HepG2 (cell line): ENCODE results near the gene COL18A1. TPM values are rescaled to one million over a fixed set of nuclear protein-coding genes. Genes with fewer than 3 reads are reported as not detected.
"Not testable (repeated sequence)": the region's sequence is repeated elsewhere in the genome, so short reads cannot be mapped to it uniquely, and the experiment has no call there.

Experiments used
- ATAC-seq: fragments of 200-7000 bp; cut with Tn5 transposase; 3 replicates; pipeline ENCODE4 v1.9.1; 2020; ENCODE audit warnings: mild to moderate bottlenecking, moderate library complexity
- BruUV-seq: library from RNA; stranded (reverse); fragments of 400-500 nt; replicated peaks from 2 replicates; lab custom pipeline; 2021; lab: Mats Ljungman, UMichigan
- CTCF ChIA-PET: fragments of 300-600 bp; formaldehyde crosslinking; extraction: SDS; loops from one replicate; lab custom pipeline; 2021; ENCODE audit warnings: low total read pairs, inconsistent platforms, low intra/inter-chr PET ratio; lab: Yijun Ruan, JAX
- POLR2A ChIA-PET: fragments of 350-600 bp; sonication (Branson Sonifier 250); formaldehyde crosslinking; loops from one replicate; lab custom pipeline; 2020; ENCODE audit warnings: antibody characterized with exemption, inconsistent platforms; lab: Yijun Ruan, JAX
- DNase-seq: peaks from one replicate; pipeline ENCODE4 v3.0.0-alpha.2; 2015; ENCODE audit warnings: low spot score
- FAIRE-seq: peaks from 3 replicates; lab custom pipeline; 2011; peaks lifted over from hg19 to GRCh38; lab: Jason Lieb, UNC
- H2AFZ ChIP-seq: one replicate; pipeline ENCODE4 v1.6.1; 2011; ENCODE audit warnings: low read length, inconsistent platforms
- H3K27ac ChIP-seq: fragments of 300-600 bp; 3 replicates; pipeline ENCODE4 v1.8.0; 2011; ENCODE audit warnings: mixed run types, mild to moderate bottlenecking, mixed read lengths, low read length, inconsistent platforms; ENCODE audit not compliant: insufficient read depth; ENCODE audit errors: extremely low read length
- H3K27me3 ChIP-seq, 2 experiments: fragments of 200-600 bp in 1 of 2; 2 replicates in 1 of 2; 3 replicates in 1 of 2; pipeline versions ENCODE4 v1.6.0 to v1.8.0; 2011; ENCODE audit warnings: low read length in 2 of 2, mild to moderate bottlenecking in 2 of 2, moderate library complexity in 2 of 2, inconsistent platforms in 1 of 2; ENCODE audit not compliant: insufficient read depth in 2 of 2, control insufficient read depth in 1 of 2
- H3K36me3 ChIP-seq, 2 experiments: fragments of 200-600 bp in 1 of 2; replicated peaks in 1 of 2; 2 replicates in 1 of 2; 3 replicates in 1 of 2; pipeline versions ENCODE4 v1.5.1 to v1.8.0; 2011; ENCODE audit warnings: low read length in 2 of 2, inconsistent platforms in 1 of 2; ENCODE audit not compliant: insufficient read depth in 2 of 2, control insufficient read depth in 1 of 2
- H3K4me1 ChIP-seq: 2 replicates; pipeline ENCODE4 v1.5.1; 2012; ENCODE audit warnings: low read length, inconsistent platforms; ENCODE audit not compliant: insufficient read depth
- H3K4me2 ChIP-seq: 2 replicates; pipeline ENCODE4 v1.6.0; 2011; ENCODE audit warnings: low read depth, low read length, inconsistent platforms
- H3K4me3 ChIP-seq, 3 experiments: fragments of 200-600 bp in 1 of 3; sonication (generic), shearing (Covaris generic) in 1 of 3; replicated peaks in 1 of 3; 2 replicates each; pipeline ENCODE4 v1.5.1; 2011 to 2016; ENCODE audit warnings: low read length in 3 of 3, inconsistent platforms in 2 of 3, low read depth in 2 of 3, mild to moderate bottlenecking in 2 of 3, control low read depth in 1 of 3, mixed read lengths in 1 of 3; ENCODE audit not compliant: insufficient read depth in 1 of 3
- H3K79me2 ChIP-seq: one replicate; pipeline ENCODE4 v1.6.1; 2011; ENCODE audit warnings: low read length, inconsistent platforms; ENCODE audit not compliant: insufficient read depth
- H3K9ac ChIP-seq: 2 replicates; pipeline ENCODE4 v1.6.0; 2011; ENCODE audit warnings: mild to moderate bottlenecking, low read depth, low read length, inconsistent platforms; ENCODE audit not compliant: insufficient read depth
- H3K9me3 ChIP-seq: 2 replicates; pipeline ENCODE4 v1.5.1; 2012; ENCODE audit warnings: mild to moderate bottlenecking, low read length
- H4K20me1 ChIP-seq: 2 replicates; pipeline ENCODE4 v1.6.0; 2011; ENCODE audit warnings: inconsistent platforms, mild to moderate bottlenecking, low read length, moderate library complexity; ENCODE audit not compliant: insufficient read depth
- AGO2 ChIP-seq: fragments of 200-400 bp; formaldehyde crosslinking; optimal IDR thresholded peaks from 2 replicates; pipeline ENCODE3; 2017; ENCODE audit warnings: mild to moderate bottlenecking, low read depth, low read length, moderate library complexity
- CENPT ChIP-seq: sonication (generic); formaldehyde crosslinking; IDR thresholded peaks from 2 replicates; pipeline ENCODE4 v1.8.0; 2022; ENCODE audit warnings: low read depth, mild to moderate bottlenecking, moderate library complexity, missing genetic modification reagents
- PLRG1 ChIP-seq: fragments of 450-650 bp; conservative IDR thresholded peaks from 2 replicates; pipeline ENCODE4 v1.6.1; 2016
- ZBTB38 ChIP-seq: sonication (generic); formaldehyde crosslinking; IDR thresholded peaks from 2 replicates; pipeline ENCODE4 v1.5.1; 2020; ENCODE audit warnings: mild to moderate bottlenecking, missing genetic modification reagents
- ZKSCAN8 ChIP-seq: IDR thresholded peaks from 2 replicates; pipeline ENCODE4 v1.6.1; 2016; ENCODE audit warnings: borderline replicate concordance, missing genetic modification reagents, missing compliant biosample characterization
- ZNF280B ChIP-seq: sonication (generic); formaldehyde crosslinking; IDR thresholded peaks from 2 replicates; pipeline ENCODE4 v1.5.0; 2020; ENCODE audit warnings: missing genetic modification reagents, mild to moderate bottlenecking, borderline replicate concordance
- ZNF576 ChIP-seq: sonication (generic); formaldehyde crosslinking; IDR thresholded peaks from 2 replicates; pipeline ENCODE4 v1.4.0; 2020; ENCODE audit warnings: mild to moderate bottlenecking, missing genetic modification reagents
- ZNF687 ChIP-seq: sonication (generic); formaldehyde crosslinking; IDR thresholded peaks from 2 replicates; pipeline ENCODE4 v1.5.1; 2020; ENCODE audit warnings: mild to moderate bottlenecking, missing genetic modification reagents, moderate library complexity
- ZNF850 ChIP-seq: sonication (generic); formaldehyde crosslinking; conservative IDR thresholded peaks from 2 replicates; pipeline ENCODE4 v1.9.0; 2021; ENCODE audit warnings: mild to moderate bottlenecking, missing genetic modification reagents
- WGBS: methylation state at CpG from one replicate; pipeline ENCODE4 v1.1.6; 2017; ENCODE audit warnings: low lambda C conversion rate; 5-methylcytosine and 5-hydroxymethylcytosine counted together
- in situ Hi-C: cut with HindIII; loops from 2 replicates; pipeline ENCODE4 v1.10.0; 2017; ENCODE audit warnings: low pct_unique_long_range_greater_than_20kb; ENCODE audit not compliant: extremely low pct_ligation_motif_present
- intact Hi-C: fragments of 100-400 bp; cut with micrococcal nuclease; formaldehyde crosslinking; loops from one replicate; pipeline ENCODE4 v1.10.0; 2022; ENCODE audit not compliant: unreplicated experiment
- polyA plus RNA-seq, 8 experiments: library from polyadenylated mRNA; depleted of rRNA in 3 of 8; stranded (reverse) in 7 of 8; unstranded in 1 of 8; fragments of >200 nt; fragmentation: Illumina TruSeq in 4 of 8; extraction: Trizol in 4 of 8; gene quantifications; 2 replicates each; pipeline versions ENCODE4 v1.2.1 to v1.2.3, GENCODE V29; 2011 to 2016; ENCODE audit warnings: low read depth in 4 of 8, missing spikeins in 1 of 8, mixed read lengths in 1 of 8; ENCODE audit not compliant: insufficient read depth in 1 of 8
- total RNA-seq, 5 experiments: library from RNA; depleted of rRNA; stranded (reverse); fragments of >200 nt; fragmentation: Illumina TruSeq; extraction: Trizol; gene quantifications; 2 replicates each; pipeline ENCODE4 v1.2.3, GENCODE V29; 2016; ENCODE audit warnings: low read depth in 1 of 5

COL18A1 gene
- total and polyA plus RNA-seq, 2 of the 13 experiments (the other 11 are each of a cell fraction or from before 2014, with no cell fraction given) = 79.0 to 102 TPM

- WGBS = 96% methylated on average over 37 of the region's 39 CpGs
- not testable (repeated sequence) for H3K27ac ChIP-seq
These were observed 38.0 kb downstream of the COL18A1 start for GRCh38 chr21:45442686-45443594.

GRCh38 chr21:45443595-45444181, 38.7 kb downstream of the COL18A1 start:
- Histone ChIP-seq H4K20me1 (no peaks in the 10 kb centered on the region), H3K4me3 (no peak overlapping the region), H3K9ac (no peak overlapping the region), H3K36me3 (peaks cover 18% of the 10 kb centered on the region in 2 experiments; a peak in 4 of 5 replicates), H3K9me3 (no peaks in the 10 kb centered on the region; the same call in 1 of the 2 replicates), H3K27ac (no peak overlapping the region), H3K27me3 (no peaks in the 10 kb centered on the region), H3K4me2 (no peak overlapping the region), H3K79me2 (peaks cover 86% of the 10 kb centered on the region), H3K4me1 (peaks cover 43% of the 10 kb centered on the region), H2AFZ (no peak overlapping the region)
- BruUV-seq = no TSS peak
- intact Hi-C loops (no loop called here), in situ Hi-C loops (no loop called here)
- no peak for DNase-seq
- ChIA-PET POLR2A (interaction anchor here (1.0 kb wide), 1 partner anchor 34 kb away, joined by 3 read pairs; no protein-coding TSS in a partner anchor), CTCF (no interaction called here)
- FAIRE-seq = no peak
- ATAC-seq = no peak
- 98% methylated on average over 16 of the region's 27 CpGs for WGBS
- peak; percentile 48; the same call in 1 of the 2 replicates for TF ChIP-seq ZBTB38 (CRISPR knock-in tag)
- TF ChIP-seq ZNF576 (CRISPR knock-in tag) = no peak
- TF ChIP-seq ZNF687 = peak; percentile 58
- TF ChIP-seq PLRG1 = no peak
- peak; percentile 43; the same call in 1 of the 2 replicates for TF ChIP-seq ZNF280B
- TF ChIP-seq CENPT = no peak
- TF ChIP-seq ZKSCAN8 (CRISPR knock-in tag) = no peak
- no peak for TF ChIP-seq ZNF850 (CRISPR knock-in tag)

More at GRCh38 chr21:45442686-45443594, 38.0 kb downstream of the COL18A1 start:
- H3K9ac ChIP-seq, ATAC-seq, H3K27me3 ChIP-seq, H4K20me1 ChIP-seq, intact Hi-C loops, in situ Hi-C loops, DNase-seq, H3K9me3 ChIP-seq, H3K4me2 ChIP-seq, FAIRE-seq, BruUV-seq, H3K4me3 ChIP-seq, H2AFZ ChIP-seq: not testable (repeated sequence)
- TF ChIP-seq AGO2 = peak; percentile 17
- ChIA-PET CTCF (interaction anchor here (1.2 kb wide), 1 partner anchor 150 kb away, joined by 4 read pairs; no protein-coding TSS in a partner anchor), POLR2A (interaction anchor here (1.0 kb wide), 1 partner anchor 33 kb away, joined by 3 read pairs; no protein-coding TSS in a partner anchor)
- peaks cover 38% of the 10 kb centered on the region for H3K4me1 ChIP-seq
- H3K36me3 ChIP-seq = peaks cover 14 to 15% of the 10 kb centered on the region in 2 experiments; a peak in 4 of 5 replicates
- H3K79me2 ChIP-seq = peaks cover 80% of the 10 kb centered on the region
